GM23338 (cell line): Measurements from ENCODE around the gene MMAB. TPM values are rescaled to one million over a fixed set of nuclear protein-coding genes. Genes with fewer than 3 reads are reported as not detected.

Experiments
- ATAC-seq: fragments of 200-7000 bp; cut with Tn5 transposase; 3 replicates; pipeline ENCODE4 v1.9.1; 2020
- DNase-seq: peaks from one replicate; pipeline ENCODE4 v3.0.0-alpha.2; 2015; ENCODE audit warnings: low spot score
- H2AFZ ChIP-seq: fragments of 200-600 bp; sonication (generic); 2 replicates; pipeline ENCODE4 v1.8.0; 2016; ENCODE audit warnings: antibody characterized with exemption, mild to moderate bottlenecking, moderate library complexity
- H3F3A ChIP-seq: fragments of 200-600 bp; sonication (generic); replicated peaks from 2 replicates; pipeline ENCODE4 v1.8.0; 2017; ENCODE audit warnings: antibody characterized with exemption, mixed run types, low read depth
- H3K27ac ChIP-seq: fragments of 200-600 bp; sonication (generic); 2 replicates; pipeline ENCODE4 v1.6.1; 2016; ENCODE audit warnings: low read depth
- H3K27me3 ChIP-seq: fragments of 200-600 bp; sonication (generic); 2 replicates; pipeline ENCODE4 v1.8.0; 2016; ENCODE audit warnings: mild to moderate bottlenecking, mixed run types, moderate library complexity; ENCODE audit not compliant: insufficient read depth
- H3K36me3 ChIP-seq: fragments of 200-600 bp; sonication (generic); 2 replicates; pipeline ENCODE4 v1.8.0; 2016; ENCODE audit warnings: mild to moderate bottlenecking; ENCODE audit not compliant: insufficient read depth
- H3K4me1 ChIP-seq: fragments of 200-600 bp; sonication (generic); 2 replicates; pipeline ENCODE4 v1.8.0; 2016; ENCODE audit warnings: mild to moderate bottlenecking, moderate library complexity; ENCODE audit not compliant: insufficient read depth
- H3K4me2 ChIP-seq: fragments of 200-600 bp; sonication (generic); 2 replicates; pipeline ENCODE4 v1.7.1; 2017; ENCODE audit warnings: mixed run types
- H3K4me3 ChIP-seq: fragments of 200-600 bp; sonication (generic); 2 replicates; pipeline ENCODE4 v1.6.1; 2016; ENCODE audit warnings: mixed run types
- H3K79me2 ChIP-seq: fragments of 200-600 bp; sonication (generic); replicated peaks from 2 replicates; pipeline ENCODE4 v1.8.0; 2017; ENCODE audit warnings: mild to moderate bottlenecking; ENCODE audit not compliant: insufficient read depth
- H3K9me2 ChIP-seq: fragments of 200-600 bp; sonication (generic); 2 replicates; pipeline ENCODE4 v1.8.0; 2017; ENCODE audit not compliant: insufficient read depth
- H4K20me1 ChIP-seq: fragments of 200-600 bp; sonication (generic); replicated peaks from 2 replicates; pipeline ENCODE4 v1.8.0; 2017; ENCODE audit warnings: mild to moderate bottlenecking; ENCODE audit not compliant: insufficient read depth
- H3K27ac Mint-ChIP-seq: 2 replicates; pipeline ENCODE4 v1.8.0; 2020; ENCODE audit warnings: inconsistent platforms, mild to moderate bottlenecking, moderate library complexity, mixed read lengths
- H3K27me3 Mint-ChIP-seq: 3 replicates; pipeline ENCODE4 v1.8.0; 2022; ENCODE audit warnings: low read depth, mild to moderate bottlenecking, moderate library complexity, mixed read lengths, inconsistent platforms; ENCODE audit not compliant: insufficient read depth, poor library complexity
- H3K36me3 Mint-ChIP-seq: 3 replicates; pipeline ENCODE4 v1.8.0; 2021; ENCODE audit warnings: low read depth, mild to moderate bottlenecking, inconsistent platforms, moderate library complexity, mixed read lengths
- H3K4me1 Mint-ChIP-seq: 3 replicates; pipeline ENCODE4 v1.8.0; 2020; ENCODE audit warnings: mild to moderate bottlenecking, inconsistent platforms, mixed read lengths
- H3K4me3 Mint-ChIP-seq: 3 replicates; pipeline ENCODE4 v1.8.0; 2021; ENCODE audit warnings: moderate library complexity, mild to moderate bottlenecking, inconsistent platforms, mixed read lengths
- H3K9me3 Mint-ChIP-seq: 3 replicates; pipeline ENCODE4 v1.8.0; 2020; ENCODE audit warnings: moderate library complexity, mild to moderate bottlenecking, inconsistent platforms, mixed read lengths
- CREB1 ChIP-seq: fragments of 250-450 bp; sonication (Bioruptor Pico); IDR thresholded peaks from 2 replicates; pipeline ENCODE4 v1.5.0; 2020; ENCODE audit warnings: low read depth, mild to moderate bottlenecking, moderate library complexity
- EZH2 ChIP-seq: fragments of 200-600 bp; sonication (generic); IDR thresholded peaks from one replicate; pipeline ENCODE4 v1.8.0; 2017; ENCODE audit warnings: antibody characterized with exemption, mild to moderate bottlenecking, low read depth; ENCODE audit not compliant: unreplicated experiment
- EZH2phosphoT487 ChIP-seq: fragments of 200-600 bp; sonication (generic); IDR thresholded peaks from one replicate; pipeline ENCODE4 v1.8.1; 2018; ENCODE audit warnings: antibody characterized with exemption; ENCODE audit not compliant: unreplicated experiment
- JUNB ChIP-seq: IDR thresholded peaks from one replicate; pipeline ENCODE4 v1.6.1; 2016; ENCODE audit warnings: antibody characterized with exemption; ENCODE audit not compliant: unreplicated experiment
- NANOG ChIP-seq: IDR thresholded peaks from 2 replicates; pipeline ENCODE4 v1.6.1; 2016; ENCODE audit warnings: antibody characterized with exemption, borderline replicate concordance
- POLR2AphosphoS5 ChIP-seq: IDR thresholded peaks from 2 replicates; pipeline ENCODE4 v1.6.1; 2016; ENCODE audit warnings: antibody characterized with exemption, low read depth
- STAT1 ChIP-seq: IDR thresholded peaks from one replicate; pipeline ENCODE4 v1.6.1; 2016; ENCODE audit warnings: antibody characterized with exemption; ENCODE audit not compliant: unreplicated experiment
- ZNF114 ChIP-seq: fragments of 250-450 bp; sonication (Bioruptor Pico); IDR thresholded peaks from 2 replicates; pipeline ENCODE4 v1.5.0; 2020; ENCODE audit warnings: mild to moderate bottlenecking, moderate library complexity
- ZNF331 ChIP-seq: fragments of 250-450 bp; sonication (Bioruptor Pico); IDR thresholded peaks from 2 replicates; pipeline ENCODE4 v1.5.0; 2020; ENCODE audit warnings: low read depth, mild to moderate bottlenecking, moderate library complexity
- polyA plus RNA-seq: library from polyadenylated mRNA; unstranded; fragments of >200 nt; fragmentation: Nextera tagmentation; extraction: Ambion mirVana; gene quantifications from 2 replicates; pipeline ENCODE4 v1.2.1, GENCODE V29; 2016
- total RNA-seq: library from RNA; depleted of rRNA; stranded (reverse); fragments of >200 nt; shearing (Covaris generic); gene quantifications from 2 replicates; pipeline ENCODE4 v1.2.3, GENCODE V29; 2014
- TF ChIP-seq, protein P1 (sequence below): IDR thresholded peaks from one replicate; pipeline ENCODE4 v1.6.1; 2018; ENCODE audit warnings: antibody characterized with exemption; ENCODE audit not compliant: unreplicated experiment
- TF ChIP-seq, protein P2 (sequence below): fragments of 250-450 bp; sonication (Bioruptor Pico); IDR thresholded peaks from 2 replicates; pipeline ENCODE4 v1.5.0; 2020; ENCODE audit warnings: mild to moderate bottlenecking, moderate library complexity

The MMAB gene
- total and polyA plus RNA-seq, 2 experiments from 2014 or later = 24.7 to 38.5 TPM

DNA sequence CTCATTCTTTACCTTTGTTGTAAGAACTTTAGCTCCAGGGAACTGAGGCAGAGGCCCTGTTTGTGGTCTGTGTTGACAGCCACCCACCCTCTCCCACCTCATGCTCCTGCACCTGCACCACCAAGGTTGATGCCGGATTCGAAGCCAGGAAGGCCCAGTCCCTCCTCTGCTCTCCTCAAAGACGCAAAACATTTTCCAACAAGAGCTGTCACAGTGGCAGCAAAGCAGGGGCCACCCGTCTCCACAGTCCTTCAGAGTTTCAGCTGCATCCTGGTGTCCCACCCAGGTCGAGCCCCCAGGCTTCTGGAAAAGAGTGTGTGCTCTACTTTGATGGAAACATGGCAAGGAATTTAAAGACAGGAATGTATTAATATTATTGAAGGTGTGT lies 37.4 kb downstream of the MMAB start:
- Mint-ChIP-seq H3K4me1 (no peaks in the 10 kb centered on the region), H3K36me3 (no peaks in the 10 kb centered on the region; the same call in 2 of the 3 replicates), H3K9me3 (no peaks in the 10 kb centered on the region), H3K4me3 (no peak overlapping the region), H3K27me3 (peaks cover 15% of the 10 kb centered on the region), H3K27ac (no peak overlapping the region)
- H4K20me1 ChIP-seq = no peaks in the 10 kb centered on the region
- H3K79me2 ChIP-seq = no peaks in the 10 kb centered on the region
- no peak overlapping the region for H2AFZ ChIP-seq
- no peak for TF ChIP-seq ZNF114 (CRISPR knock-in tag)
- TF ChIP-seq CREB1 (CRISPR knock-in tag) = no peak
- TF ChIP-seq, protein P1, sequence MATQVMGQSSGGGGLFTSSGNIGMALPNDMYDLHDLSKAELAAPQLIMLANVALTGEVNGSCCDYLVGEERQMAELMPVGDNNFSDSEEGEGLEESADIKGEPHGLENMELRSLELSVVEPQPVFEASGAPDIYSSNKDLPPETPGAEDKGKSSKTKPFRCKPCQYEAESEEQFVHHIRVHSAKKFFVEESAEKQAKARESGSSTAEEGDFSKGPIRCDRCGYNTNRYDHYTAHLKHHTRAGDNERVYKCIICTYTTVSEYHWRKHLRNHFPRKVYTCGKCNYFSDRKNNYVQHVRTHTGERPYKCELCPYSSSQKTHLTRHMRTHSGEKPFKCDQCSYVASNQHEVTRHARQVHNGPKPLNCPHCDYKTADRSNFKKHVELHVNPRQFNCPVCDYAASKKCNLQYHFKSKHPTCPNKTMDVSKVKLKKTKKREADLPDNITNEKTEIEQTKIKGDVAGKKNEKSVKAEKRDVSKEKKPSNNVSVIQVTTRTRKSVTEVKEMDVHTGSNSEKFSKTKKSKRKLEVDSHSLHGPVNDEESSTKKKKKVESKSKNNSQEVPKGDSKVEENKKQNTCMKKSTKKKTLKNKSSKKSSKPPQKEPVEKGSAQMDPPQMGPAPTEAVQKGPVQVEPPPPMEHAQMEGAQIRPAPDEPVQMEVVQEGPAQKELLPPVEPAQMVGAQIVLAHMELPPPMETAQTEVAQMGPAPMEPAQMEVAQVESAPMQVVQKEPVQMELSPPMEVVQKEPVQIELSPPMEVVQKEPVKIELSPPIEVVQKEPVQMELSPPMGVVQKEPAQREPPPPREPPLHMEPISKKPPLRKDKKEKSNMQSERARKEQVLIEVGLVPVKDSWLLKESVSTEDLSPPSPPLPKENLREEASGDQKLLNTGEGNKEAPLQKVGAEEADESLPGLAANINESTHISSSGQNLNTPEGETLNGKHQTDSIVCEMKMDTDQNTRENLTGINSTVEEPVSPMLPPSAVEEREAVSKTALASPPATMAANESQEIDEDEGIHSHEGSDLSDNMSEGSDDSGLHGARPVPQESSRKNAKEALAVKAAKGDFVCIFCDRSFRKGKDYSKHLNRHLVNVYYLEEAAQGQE = no peak
- TF ChIP-seq EZH2phosphoT487 = no peak
- no peak for TF ChIP-seq EZH2
- TF ChIP-seq STAT1 = no peak
- TF ChIP-seq ZNF331 (CRISPR knock-in tag) = no peak
- TF ChIP-seq POLR2AphosphoS5 = no peak
- TF ChIP-seq JUNB = no peak
- TF ChIP-seq, protein P2, sequence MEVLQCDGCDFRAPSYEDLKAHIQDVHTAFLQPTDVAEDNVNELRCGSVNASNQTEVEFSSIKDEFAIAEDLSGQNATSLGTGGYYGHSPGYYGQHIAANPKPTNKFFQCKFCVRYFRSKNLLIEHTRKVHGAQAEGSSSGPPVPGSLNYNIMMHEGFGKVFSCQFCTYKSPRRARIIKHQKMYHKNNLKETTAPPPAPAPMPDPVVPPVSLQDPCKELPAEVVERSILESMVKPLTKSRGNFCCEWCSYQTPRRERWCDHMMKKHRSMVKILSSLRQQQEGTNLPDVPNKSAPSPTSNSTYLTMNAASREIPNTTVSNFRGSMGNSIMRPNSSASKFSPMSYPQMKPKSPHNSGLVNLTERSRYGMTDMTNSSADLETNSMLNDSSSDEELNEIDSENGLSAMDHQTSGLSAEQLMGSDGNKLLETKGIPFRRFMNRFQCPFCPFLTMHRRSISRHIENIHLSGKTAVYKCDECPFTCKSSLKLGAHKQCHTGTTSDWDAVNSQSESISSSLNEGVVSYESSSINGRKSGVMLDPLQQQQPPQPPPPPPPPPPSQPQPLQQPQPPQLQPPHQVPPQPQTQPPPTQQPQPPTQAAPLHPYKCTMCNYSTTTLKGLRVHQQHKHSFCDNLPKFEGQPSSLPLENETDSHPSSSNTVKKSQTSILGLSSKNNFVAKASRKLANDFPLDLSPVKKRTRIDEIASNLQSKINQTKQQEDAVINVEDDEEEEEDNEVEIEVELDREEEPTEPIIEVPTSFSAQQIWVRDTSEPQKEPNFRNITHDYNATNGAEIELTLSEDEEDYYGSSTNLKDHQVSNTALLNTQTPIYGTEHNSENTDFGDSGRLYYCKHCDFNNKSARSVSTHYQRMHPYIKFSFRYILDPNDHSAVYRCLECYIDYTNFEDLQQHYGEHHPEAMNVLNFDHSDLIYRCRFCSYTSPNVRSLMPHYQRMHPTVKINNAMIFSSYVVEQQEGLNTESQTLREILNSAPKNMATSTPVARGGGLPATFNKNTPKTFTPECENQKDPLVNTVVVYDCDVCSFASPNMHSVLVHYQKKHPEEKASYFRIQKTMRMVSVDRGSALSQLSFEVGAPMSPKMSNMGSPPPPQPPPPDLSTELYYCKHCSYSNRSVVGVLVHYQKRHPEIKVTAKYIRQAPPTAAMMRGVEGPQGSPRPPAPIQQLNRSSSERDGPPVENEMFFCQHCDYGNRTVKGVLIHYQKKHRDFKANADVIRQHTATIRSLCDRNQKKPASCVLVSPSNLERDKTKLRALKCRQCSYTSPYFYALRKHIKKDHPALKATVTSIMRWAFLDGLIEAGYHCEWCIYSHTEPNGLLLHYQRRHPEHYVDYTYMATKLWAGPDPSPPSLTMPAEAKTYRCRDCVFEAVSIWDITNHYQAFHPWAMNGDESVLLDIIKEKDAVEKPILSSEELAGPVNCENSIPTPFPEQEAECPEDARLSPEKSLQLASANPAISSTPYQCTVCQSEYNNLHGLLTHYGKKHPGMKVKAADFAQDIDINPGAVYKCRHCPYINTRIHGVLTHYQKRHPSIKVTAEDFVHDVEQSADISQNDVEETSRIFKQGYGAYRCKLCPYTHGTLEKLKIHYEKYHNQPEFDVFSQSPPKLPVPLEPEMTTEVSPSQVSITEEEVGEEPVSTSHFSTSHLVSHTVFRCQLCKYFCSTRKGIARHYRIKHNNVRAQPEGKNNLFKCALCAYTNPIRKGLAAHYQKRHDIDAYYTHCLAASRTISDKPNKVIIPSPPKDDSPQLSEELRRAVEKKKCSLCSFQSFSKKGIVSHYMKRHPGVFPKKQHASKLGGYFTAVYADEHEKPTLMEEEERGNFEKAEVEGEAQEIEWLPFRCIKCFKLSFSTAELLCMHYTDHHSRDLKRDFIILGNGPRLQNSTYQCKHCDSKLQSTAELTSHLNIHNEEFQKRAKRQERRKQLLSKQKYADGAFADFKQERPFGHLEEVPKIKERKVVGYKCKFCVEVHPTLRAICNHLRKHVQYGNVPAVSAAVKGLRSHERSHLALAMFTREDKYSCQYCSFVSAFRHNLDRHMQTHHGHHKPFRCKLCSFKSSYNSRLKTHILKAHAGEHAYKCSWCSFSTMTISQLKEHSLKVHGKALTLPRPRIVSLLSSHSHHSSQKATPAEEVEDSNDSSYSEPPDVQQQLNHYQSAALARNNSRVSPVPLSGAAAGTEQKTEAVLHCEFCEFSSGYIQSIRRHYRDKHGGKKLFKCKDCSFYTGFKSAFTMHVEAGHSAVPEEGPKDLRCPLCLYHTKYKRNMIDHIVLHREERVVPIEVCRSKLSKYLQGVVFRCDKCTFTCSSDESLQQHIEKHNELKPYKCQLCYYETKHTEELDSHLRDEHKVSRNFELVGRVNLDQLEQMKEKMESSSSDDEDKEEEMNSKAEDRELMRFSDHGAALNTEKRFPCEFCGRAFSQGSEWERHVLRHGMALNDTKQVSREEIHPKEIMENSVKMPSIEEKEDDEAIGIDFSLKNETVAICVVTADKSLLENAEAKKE (CRISPR knock-in tag) = no peak
- TF ChIP-seq NANOG = no peak
- DNase-seq = no peak
- ATAC-seq = no peak
- no peaks in the 10 kb centered on the region for H3K9me2 ChIP-seq
- no peaks in the 10 kb centered on the region for H3K4me1 ChIP-seq
- H3K27me3 ChIP-seq = no peaks in the 10 kb centered on the region
- H3F3A ChIP-seq = no peaks in the 10 kb centered on the region
- H3K36me3 ChIP-seq = no peaks in the 10 kb centered on the region
- H3K27ac ChIP-seq = no peak overlapping the region
- H3K4me3 ChIP-seq = no peak overlapping the region
- H3K4me2 ChIP-seq = no peak overlapping the region
